ENCODE results near the gene TMEM132A. TPM values are rescaled to one million over a fixed set of nuclear protein-coding genes. Genes with fewer than 3 reads are reported as not detected.

TMEM132A gene
- polyA plus RNA-seq, 2 donors, result 8.1 to 37.4 TPM

GRCh38 chr11:60974726-60975125, 50.5 kb downstream of the TMEM132A start:
- no peaks in the 10 kb centered on the region for H3K4me1 ChIP-seq (ENCODE audit: control insufficient read depth in 2 of 2, insufficient read depth in 2 of 2, low read length in 1 of 2)
- H3K4me3 ChIP-seq (ENCODE audit: low read depth in 1 of 2, low read length in 2 of 2), result peak overlapping the region in 1 of 2 donors; percentile 8
- no peaks in the 10 kb centered on the region for H3K9me3 ChIP-seq (ENCODE audit: control insufficient read depth in 2 of 2, insufficient read depth in 1 of 2, low read depth in 1 of 2, low read length in 1 of 2)
- no peaks in the 10 kb centered on the region for H3K36me3 ChIP-seq (ENCODE audit: control insufficient read depth in 2 of 2, insufficient read depth in 2 of 2, low read length in 1 of 2)
- WGBS, 2 donors, result 72 to 74% methylated on average over 6 of the region's 6 CpGs
- H3K27me3 ChIP-seq (ENCODE audit: control insufficient read depth in 1 of 2, insufficient read depth in 2 of 2, low read length in 2 of 2), result no peaks in the 10 kb centered on the region
- no peak overlapping the region for H3K27ac ChIP-seq (ENCODE audit: low read depth in 2 of 2, low read length in 1 of 2)

GRCh38 chr11:60977224-60977623, 53.0 kb downstream of the TMEM132A start:
- Histone ChIP-seq H3K27ac (ENCODE audit: low read depth in 2 of 2, low read length in 1 of 2) (no peak overlapping the region), H3K9me3 (ENCODE audit: control insufficient read depth in 2 of 2, insufficient read depth in 1 of 2, low read depth in 1 of 2, low read length in 1 of 2) (no peaks in the 10 kb centered on the region), H3K27me3 (ENCODE audit: control insufficient read depth in 1 of 2, insufficient read depth in 2 of 2, low read length in 2 of 2) (no peaks in the 10 kb centered on the region), H3K4me3 (ENCODE audit: low read depth in 1 of 2, low read length in 2 of 2) (no peak overlapping the region), H3K4me1 (ENCODE audit: control insufficient read depth in 2 of 2, insufficient read depth in 2 of 2, low read length in 1 of 2) (peaks cover 0 to 2% of the 10 kb centered on the region in 2 donors), H3K36me3 (ENCODE audit: control insufficient read depth in 2 of 2, insufficient read depth in 2 of 2, low read length in 1 of 2) (no peaks in the 10 kb centered on the region)
- 84 to 88% methylated on average over 4 of the region's 4 CpGs for WGBS, 2 donors

GRCh38 chr11:60977836-60978235, 53.6 kb downstream of the TMEM132A start:
- H3K4me1 ChIP-seq (ENCODE audit: control insufficient read depth in 2 of 2, insufficient read depth in 2 of 2, low read length in 1 of 2), result peaks cover 0 to 2% of the 10 kb centered on the region in 2 donors
- H3K27me3 ChIP-seq (ENCODE audit: control insufficient read depth in 1 of 2, insufficient read depth in 2 of 2, low read length in 2 of 2), result no peaks in the 10 kb centered on the region
- H3K4me3 ChIP-seq (ENCODE audit: low read depth in 1 of 2, low read length in 2 of 2), result no peak overlapping the region
- H3K9me3 ChIP-seq (ENCODE audit: control insufficient read depth in 2 of 2, insufficient read depth in 1 of 2, low read depth in 1 of 2, low read length in 1 of 2), result no peaks in the 10 kb centered on the region
- no peak overlapping the region for H3K27ac ChIP-seq (ENCODE audit: low read depth in 2 of 2, low read length in 1 of 2)
- H3K36me3 ChIP-seq (ENCODE audit: control insufficient read depth in 2 of 2, insufficient read depth in 2 of 2, low read length in 1 of 2), result no peaks in the 10 kb centered on the region

GRCh38 chr11:60978546-60979380, 54.5 kb downstream of the TMEM132A start:
- H3K9me3 ChIP-seq (ENCODE audit: control insufficient read depth in 2 of 2, insufficient read depth in 1 of 2, low read depth in 1 of 2, low read length in 1 of 2), result no peaks in the 10 kb centered on the region
- H3K27me3 ChIP-seq (ENCODE audit: control insufficient read depth in 1 of 2, insufficient read depth in 2 of 2, low read length in 2 of 2), result no peaks in the 10 kb centered on the region
- H3K4me3 ChIP-seq (ENCODE audit: low read depth in 1 of 2, low read length in 2 of 2), result no peak overlapping the region
- peaks cover 0 to 2% of the 10 kb centered on the region in 2 donors for H3K4me1 ChIP-seq (ENCODE audit: control insufficient read depth in 2 of 2, insufficient read depth in 2 of 2, low read length in 1 of 2)
- H3K27ac ChIP-seq (ENCODE audit: low read depth in 2 of 2, low read length in 1 of 2), result no peak overlapping the region
- 62 to 73% methylated on average over 10 of the region's 10 CpGs for WGBS, 2 donors
- H3K36me3 ChIP-seq (ENCODE audit: control insufficient read depth in 2 of 2, insufficient read depth in 2 of 2, low read length in 1 of 2), result no peaks in the 10 kb centered on the region

- Histone ChIP-seq H3K4me3 (ENCODE audit: low read depth in 1 of 2, low read length in 2 of 2) (no peak overlapping the region), H3K27me3 (ENCODE audit: control insufficient read depth in 1 of 2, insufficient read depth in 2 of 2, low read length in 2 of 2) (no peaks in the 10 kb centered on the region), H3K27ac (ENCODE audit: low read depth in 2 of 2, low read length in 1 of 2) (no peak overlapping the region), H3K36me3 (ENCODE audit: control insufficient read depth in 2 of 2, insufficient read depth in 2 of 2, low read length in 1 of 2) (no peaks in the 10 kb centered on the region), H3K9me3 (ENCODE audit: control insufficient read depth in 2 of 2, insufficient read depth in 1 of 2, low read depth in 1 of 2, low read length in 1 of 2) (no peaks in the 10 kb centered on the region), H3K4me1 (ENCODE audit: control insufficient read depth in 2 of 2, insufficient read depth in 2 of 2, low read length in 1 of 2) (peaks cover 0 to 2% of the 10 kb centered on the region in 2 donors)
- 82 to 90% methylated on average over 12 of the region's 12 CpGs for WGBS, 2 donors
Observed at GRCh38 chr11:60981515-60981914, 57.3 kb downstream of the TMEM132A start.

GRCh38 chr11:60982184-60982583, 57.9 kb downstream of the TMEM132A start:
- Histone ChIP-seq H3K4me1 (ENCODE audit: control insufficient read depth in 2 of 2, insufficient read depth in 2 of 2, low read length in 1 of 2) (peaks cover 0 to 2% of the 10 kb centered on the region in 2 donors), H3K9me3 (ENCODE audit: control insufficient read depth in 2 of 2, insufficient read depth in 1 of 2, low read depth in 1 of 2, low read length in 1 of 2) (no peaks in the 10 kb centered on the region), H3K4me3 (ENCODE audit: low read depth in 1 of 2, low read length in 2 of 2) (no peak overlapping the region), H3K27me3 (ENCODE audit: control insufficient read depth in 1 of 2, insufficient read depth in 2 of 2, low read length in 2 of 2) (no peaks in the 10 kb centered on the region), H3K27ac (ENCODE audit: low read depth in 2 of 2, low read length in 1 of 2) (no peak overlapping the region), H3K36me3 (ENCODE audit: control insufficient read depth in 2 of 2, insufficient read depth in 2 of 2, low read length in 1 of 2) (no peaks in the 10 kb centered on the region)
- 85 to 90% methylated on average over 8 of the region's 8 CpGs for WGBS, 2 donors

- Histone ChIP-seq H3K36me3 (ENCODE audit: control insufficient read depth in 2 of 2, insufficient read depth in 2 of 2, low read length in 1 of 2) (no peaks in the 10 kb centered on the region), H3K4me1 (ENCODE audit: control insufficient read depth in 2 of 2, insufficient read depth in 2 of 2, low read length in 1 of 2) (peaks cover 0 to 2% of the 10 kb centered on the region in 2 donors), H3K4me3 (ENCODE audit: low read depth in 1 of 2, low read length in 2 of 2) (no peak overlapping the region), H3K27me3 (ENCODE audit: control insufficient read depth in 1 of 2, insufficient read depth in 2 of 2, low read length in 2 of 2) (no peaks in the 10 kb centered on the region), H3K27ac (ENCODE audit: low read depth in 2 of 2, low read length in 1 of 2) (no peak overlapping the region), H3K9me3 (ENCODE audit: control insufficient read depth in 2 of 2, insufficient read depth in 1 of 2, low read depth in 1 of 2, low read length in 1 of 2) (no peaks in the 10 kb centered on the region)
- 73 to 77% methylated on average over 6 of the region's 6 CpGs for WGBS, 2 donors
Observed at GRCh38 chr11:60984149-60984548, 59.9 kb downstream of the TMEM132A start.

GRCh38 chr11:60984636-60985035, 60.4 kb downstream of the TMEM132A start:
- no peaks in the 10 kb centered on the region for H3K27me3 ChIP-seq (ENCODE audit: control insufficient read depth in 1 of 2, insufficient read depth in 2 of 2, low read length in 2 of 2)
- 62 to 68% methylated on average over 4 of the region's 4 CpGs for WGBS, 2 donors
- no peaks in the 10 kb centered on the region for H3K36me3 ChIP-seq (ENCODE audit: control insufficient read depth in 2 of 2, insufficient read depth in 2 of 2, low read length in 1 of 2)
- H3K4me3 ChIP-seq (ENCODE audit: low read depth in 1 of 2, low read length in 2 of 2), result no peak overlapping the region
- no peaks in the 10 kb centered on the region for H3K9me3 ChIP-seq (ENCODE audit: control insufficient read depth in 2 of 2, insufficient read depth in 1 of 2, low read depth in 1 of 2, low read length in 1 of 2)
- H3K27ac ChIP-seq (ENCODE audit: low read depth in 2 of 2, low read length in 1 of 2), result no peak overlapping the region
- H3K4me1 ChIP-seq (ENCODE audit: control insufficient read depth in 2 of 2, insufficient read depth in 2 of 2, low read length in 1 of 2), result peaks cover 0 to 2% of the 10 kb centered on the region in 2 donors

- Histone ChIP-seq H3K4me3 (ENCODE audit: low read depth in 1 of 2, low read length in 2 of 2) (no peak overlapping the region), H3K4me1 (ENCODE audit: control insufficient read depth in 2 of 2, insufficient read depth in 2 of 2, low read length in 1 of 2) (peaks cover 0 to 2% of the 10 kb centered on the region in 2 donors), H3K27me3 (ENCODE audit: control insufficient read depth in 1 of 2, insufficient read depth in 2 of 2, low read length in 2 of 2) (no peaks in the 10 kb centered on the region), H3K27ac (ENCODE audit: low read depth in 2 of 2, low read length in 1 of 2) (no peak overlapping the region), H3K36me3 (ENCODE audit: control insufficient read depth in 2 of 2, insufficient read depth in 2 of 2, low read length in 1 of 2) (no peaks in the 10 kb centered on the region), H3K9me3 (ENCODE audit: control insufficient read depth in 2 of 2, insufficient read depth in 1 of 2, low read depth in 1 of 2, low read length in 1 of 2) (no peaks in the 10 kb centered on the region)
- 72 to 81% methylated on average over 2 of the region's 2 CpGs for WGBS, 2 donors
Observed at GRCh38 chr11:60985501-60985900, 61.2 kb downstream of the TMEM132A start.
